MCF 10A (cell line): ENCODE results near the gene OAS3. TPM values are rescaled to one million over a fixed set of nuclear protein-coding genes. Genes with fewer than 3 reads are reported as not detected.

Experiments used
- BruUV-seq: library from RNA; stranded (reverse); fragments of 400-500 nt; replicated peaks from 2 replicates; lab custom pipeline; 2021; lab: Mats Ljungman, UMichigan
- CTCF ChIA-PET: fragments of 300-600 bp; sonication (Branson Sonifier 250); formaldehyde crosslinking; extraction: SDS; loops from one replicate; lab custom pipeline; 2021; ENCODE audit warnings: antibody characterized with exemption, inconsistent platforms; lab: Yijun Ruan, JAX
- POLR2A ChIA-PET: fragments of 300-600, 350-650 bp; sonication (Branson Sonifier 250); formaldehyde crosslinking; extraction: SDS; loops from one replicate; lab custom pipeline; 2020; ENCODE audit warnings: antibody characterized with exemption, inconsistent platforms; lab: Yijun Ruan, JAX
- DNase-seq: peaks from one replicate; pipeline ENCODE4 v3.0.0-alpha.2; 2018; ENCODE audit not compliant: unreplicated experiment
- H3K27ac Mint-ChIP-seq: one replicate; pipeline ENCODE4 v1.8.0; 2022; ENCODE audit warnings: mild to moderate bottlenecking, low read depth, mixed read lengths; ENCODE audit not compliant: unreplicated experiment
- H3K27me3 Mint-ChIP-seq: one replicate; pipeline ENCODE4 v1.8.0; 2022; ENCODE audit warnings: mixed read lengths; ENCODE audit not compliant: insufficient read depth, unreplicated experiment
- H3K36me3 Mint-ChIP-seq: one replicate; pipeline ENCODE4 v1.8.0; 2022; ENCODE audit warnings: mild to moderate bottlenecking, moderate library complexity, mixed read lengths; ENCODE audit not compliant: insufficient read depth, unreplicated experiment
- H3K4me1 Mint-ChIP-seq: one replicate; pipeline ENCODE4 v1.8.0; 2022; ENCODE audit warnings: mixed read lengths; ENCODE audit not compliant: insufficient read depth, unreplicated experiment
- H3K4me3 Mint-ChIP-seq: one replicate; pipeline ENCODE4 v1.8.0; 2022; ENCODE audit warnings: mild to moderate bottlenecking, moderate library complexity, mixed read lengths; ENCODE audit not compliant: unreplicated experiment
- H3K9me3 Mint-ChIP-seq: one replicate; pipeline ENCODE4 v1.8.0; 2022; ENCODE audit warnings: mixed read lengths; ENCODE audit not compliant: unreplicated experiment
- CTCF ChIP-seq: fragments of 200-600 bp; IDR thresholded peaks from one replicate; pipeline ENCODE4 v1.8.0; 2022; ENCODE audit warnings: antibody characterized with exemption, mild to moderate bottlenecking; ENCODE audit not compliant: unreplicated experiment
- intact Hi-C: fragments of 100-400 bp; cut with micrococcal nuclease; formaldehyde crosslinking; loops from 2 replicates; pipeline ENCODE4 v1.14.1; 2022
- total RNA-seq: library from RNA; stranded (reverse); gene quantifications from 2 replicates; pipeline ENCODE4 v1.2.3, GENCODE V29; 2022

Gene OAS3
- total RNA-seq, 1 experiment from 2014 or later = 6.5 TPM

GRCh38 chr12:112989806-112990205 lies 51.5 kb downstream of the OAS3 start:
- Mint-ChIP-seq H3K4me1 (no peaks in the 10 kb centered on the region), H3K27me3 (no peaks in the 10 kb centered on the region), H3K9me3 (peaks cover 7% of the 10 kb centered on the region), H3K4me3 (no peak overlapping the region), H3K36me3 (no peaks in the 10 kb centered on the region), H3K27ac (no peak overlapping the region)
- BruUV-seq = no TSS peak
- DNase-seq = no peak
- intact Hi-C loops = no loop called here
- TF ChIP-seq CTCF = no peak
- ChIA-PET POLR2A (interaction anchor here (0.7 kb wide), 1 partner anchor 9 kb away, joined by 3 read pairs; no protein-coding TSS in a partner anchor), CTCF (interaction anchor here (0.7 to 7.9 kb wide), 4 partner anchors 44 to 201 kb away, joined by 3 to 168 read pairs (median 4); no protein-coding TSS in a partner anchor)

GRCh38 chr12:112992541-112993398 lies 54.5 kb downstream of the OAS3 start:
- intact Hi-C loops = loop anchor here (1.0 kb wide), 5 partner anchors 39 to 182 kb away; no protein-coding TSS in a partner anchor
- POLR2A ChIA-PET = interaction anchor here (0.7 to 1.5 kb wide), 8 partner anchors 21 to 230 kb away, joined by 3 to 5 read pairs (median 3); partner anchors contain the start of genes DDX54 and RITA1
- no peak overlapping the region for H3K27ac Mint-ChIP-seq
- peak; percentile 78 for DNase-seq
- CTCF ChIA-PET = interaction anchor here (0.5 to 7.9 kb wide), 42 partner anchors 8 to 1797 kb away, joined by 3 to 168 read pairs (median 5); partner anchors contain the start of genes OAS2, OAS3 and SLC8B1
- no peaks in the 10 kb centered on the region for H3K36me3 Mint-ChIP-seq
- no peaks in the 10 kb centered on the region for H3K27me3 Mint-ChIP-seq
- peak; percentile 95 for TF ChIP-seq CTCF
- no peaks in the 10 kb centered on the region for H3K9me3 Mint-ChIP-seq
- no peak overlapping the region for H3K4me3 Mint-ChIP-seq
- BruUV-seq = no TSS peak
- no peaks in the 10 kb centered on the region for H3K4me1 Mint-ChIP-seq

GRCh38 chr12:112995008-112995407 lies 56.7 kb downstream of the OAS3 start:
- TF ChIP-seq CTCF = no peak
- no peak for DNase-seq
- Mint-ChIP-seq H3K4me3 (no peak overlapping the region), H3K9me3 (peaks cover 7% of the 10 kb centered on the region), H3K27me3 (no peaks in the 10 kb centered on the region), H3K36me3 (no peaks in the 10 kb centered on the region), H3K27ac (no peak overlapping the region), H3K4me1 (no peaks in the 10 kb centered on the region)
- ChIA-PET CTCF (interaction anchor here (0.7 to 7.9 kb wide), 3 partner anchors 39 to 1160 kb away, joined by 3 to 168 read pairs (median 4); no protein-coding TSS in a partner anchor), POLR2A (interaction anchor here (0.6 to 1.1 kb wide), 2 partner anchors 103 to 191 kb away, joined by 3 read pairs; no protein-coding TSS in a partner anchor)
- intact Hi-C loops = no loop called here
- BruUV-seq = no TSS peak

- Mint-ChIP-seq H3K4me1 (no peaks in the 10 kb centered on the region), H3K4me3 (no peak overlapping the region), H3K9me3 (peaks cover 7% of the 10 kb centered on the region), H3K27ac (no peak overlapping the region), H3K36me3 (no peaks in the 10 kb centered on the region), H3K27me3 (no peaks in the 10 kb centered on the region)
- intact Hi-C loops = no loop called here
- ChIA-PET CTCF (no interaction called here), POLR2A (no interaction called here)
- BruUV-seq = no TSS peak
- no peak for DNase-seq
- TF ChIP-seq CTCF = no peak
Measured at GRCh38 chr12:112996501-112996900, 58.2 kb downstream of the OAS3 start.
